Measurements from ENCODE around the gene DLEC1.

GRCh38 chr3:38138349-38139190 lies 99.6 kb downstream of the DLEC1 start, which contains the start of gene MYD88:
- no peak for TF ChIP-seq MYC (IDR thresholded peaks at IDR 0.05; ENCODE audit: borderline replicate concordance, low read length)
- TF ChIP-seq, protein P1, sequence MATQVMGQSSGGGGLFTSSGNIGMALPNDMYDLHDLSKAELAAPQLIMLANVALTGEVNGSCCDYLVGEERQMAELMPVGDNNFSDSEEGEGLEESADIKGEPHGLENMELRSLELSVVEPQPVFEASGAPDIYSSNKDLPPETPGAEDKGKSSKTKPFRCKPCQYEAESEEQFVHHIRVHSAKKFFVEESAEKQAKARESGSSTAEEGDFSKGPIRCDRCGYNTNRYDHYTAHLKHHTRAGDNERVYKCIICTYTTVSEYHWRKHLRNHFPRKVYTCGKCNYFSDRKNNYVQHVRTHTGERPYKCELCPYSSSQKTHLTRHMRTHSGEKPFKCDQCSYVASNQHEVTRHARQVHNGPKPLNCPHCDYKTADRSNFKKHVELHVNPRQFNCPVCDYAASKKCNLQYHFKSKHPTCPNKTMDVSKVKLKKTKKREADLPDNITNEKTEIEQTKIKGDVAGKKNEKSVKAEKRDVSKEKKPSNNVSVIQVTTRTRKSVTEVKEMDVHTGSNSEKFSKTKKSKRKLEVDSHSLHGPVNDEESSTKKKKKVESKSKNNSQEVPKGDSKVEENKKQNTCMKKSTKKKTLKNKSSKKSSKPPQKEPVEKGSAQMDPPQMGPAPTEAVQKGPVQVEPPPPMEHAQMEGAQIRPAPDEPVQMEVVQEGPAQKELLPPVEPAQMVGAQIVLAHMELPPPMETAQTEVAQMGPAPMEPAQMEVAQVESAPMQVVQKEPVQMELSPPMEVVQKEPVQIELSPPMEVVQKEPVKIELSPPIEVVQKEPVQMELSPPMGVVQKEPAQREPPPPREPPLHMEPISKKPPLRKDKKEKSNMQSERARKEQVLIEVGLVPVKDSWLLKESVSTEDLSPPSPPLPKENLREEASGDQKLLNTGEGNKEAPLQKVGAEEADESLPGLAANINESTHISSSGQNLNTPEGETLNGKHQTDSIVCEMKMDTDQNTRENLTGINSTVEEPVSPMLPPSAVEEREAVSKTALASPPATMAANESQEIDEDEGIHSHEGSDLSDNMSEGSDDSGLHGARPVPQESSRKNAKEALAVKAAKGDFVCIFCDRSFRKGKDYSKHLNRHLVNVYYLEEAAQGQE (IDR thresholded peaks at IDR 0.05) = no peak
- TF ChIP-seq FOSB (CRISPR knock-in tag; IDR thresholded peaks at IDR 0.05) = no peak
- no peak for TF ChIP-seq EHF (CRISPR knock-in tag; IDR thresholded peaks at IDR 0.05)
- TF ChIP-seq POLR2A (IDR thresholded peaks at IDR 0.05; ENCODE audit: low read length) = peak; percentile 70
- no peak; a peak in 1 of 5 replicates for TF ChIP-seq RAD21 (conservative IDR thresholded peaks at IDR 0.05 in 1 of 2, IDR thresholded peaks at IDR 0.05 in 1 of 2)
- TF ChIP-seq, protein P2, sequence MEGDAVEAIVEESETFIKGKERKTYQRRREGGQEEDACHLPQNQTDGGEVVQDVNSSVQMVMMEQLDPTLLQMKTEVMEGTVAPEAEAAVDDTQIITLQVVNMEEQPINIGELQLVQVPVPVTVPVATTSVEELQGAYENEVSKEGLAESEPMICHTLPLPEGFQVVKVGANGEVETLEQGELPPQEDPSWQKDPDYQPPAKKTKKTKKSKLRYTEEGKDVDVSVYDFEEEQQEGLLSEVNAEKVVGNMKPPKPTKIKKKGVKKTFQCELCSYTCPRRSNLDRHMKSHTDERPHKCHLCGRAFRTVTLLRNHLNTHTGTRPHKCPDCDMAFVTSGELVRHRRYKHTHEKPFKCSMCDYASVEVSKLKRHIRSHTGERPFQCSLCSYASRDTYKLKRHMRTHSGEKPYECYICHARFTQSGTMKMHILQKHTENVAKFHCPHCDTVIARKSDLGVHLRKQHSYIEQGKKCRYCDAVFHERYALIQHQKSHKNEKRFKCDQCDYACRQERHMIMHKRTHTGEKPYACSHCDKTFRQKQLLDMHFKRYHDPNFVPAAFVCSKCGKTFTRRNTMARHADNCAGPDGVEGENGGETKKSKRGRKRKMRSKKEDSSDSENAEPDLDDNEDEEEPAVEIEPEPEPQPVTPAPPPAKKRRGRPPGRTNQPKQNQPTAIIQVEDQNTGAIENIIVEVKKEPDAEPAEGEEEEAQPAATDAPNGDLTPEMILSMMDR (IDR thresholded peaks at IDR 0.05) = no peak
- no peak for TF ChIP-seq HOXB13 (CRISPR knock-in tag; IDR thresholded peaks at IDR 0.05; ENCODE audit: low read depth)

All from A549 (cell line).